Upper lobe of left lung (tissue), 6 donors: Measurements from ENCODE around the gene FBXL7. TPM values are rescaled to one million over a fixed set of nuclear protein-coding genes. Genes with fewer than 3 reads are reported as not detected.

Experiments
- ATAC-seq, 2 donors: fragments of 200-7000 bp; cut with Tn5 transposase; one replicate each; pipeline ENCODE4 v1.9.1; 2022; ENCODE audit warnings: mild to moderate bottlenecking in 2 of 2, moderate library complexity in 2 of 2; ENCODE audit not compliant: low FRiP score in 2 of 2
- DNase-seq, 2 donors: peaks; one replicate each; pipeline ENCODE4 v3.0.0-alpha.2; 2019 to 2020
- H3K27ac ChIP-seq, 4 donors: fragments of 200-600 bp; sonication (generic); one replicate each; pipeline ENCODE4 v1.5.1; 2016 to 2019
- H3K27me3 ChIP-seq, 4 donors: fragments of 200-600 bp; sonication (generic); one replicate each; pipeline ENCODE4 v1.5.1; 2017 to 2019
- H3K36me3 ChIP-seq, 4 donors: fragments of 200-600 bp; sonication (generic); one replicate each; pipeline ENCODE4 v1.5.1; 2016 to 2019
- H3K4me1 ChIP-seq, 4 donors: fragments of 200-600 bp; sonication (generic); one replicate each; pipeline ENCODE4 v1.5.1; 2018 to 2019
- H3K4me3 ChIP-seq, 4 donors: fragments of 200-600 bp; sonication (generic); one replicate each; pipeline ENCODE4 v1.5.1; 2017 to 2019; ENCODE audit warnings: mild to moderate bottlenecking in 2 of 4, moderate library complexity in 1 of 4
- H3K9me3 ChIP-seq, 4 donors: fragments of 200-600 bp; sonication (generic); one replicate each; pipeline ENCODE4 v1.5.1; 2018 to 2019
- CTCF ChIP-seq, 6 experiments: fragments of 450-650 bp in 4 of 6; fragments of 200-600 bp in 2 of 6; sonication (generic) in 2 of 6; IDR thresholded peaks; one replicate each; pipeline ENCODE4 v1.5.1; 2016 to 2019; ENCODE audit warnings: antibody characterized with exemption in 6 of 6
- EP300 ChIP-seq, 4 donors: sonication (generic); formaldehyde crosslinking; IDR thresholded peaks; one replicate each; pipeline ENCODE4 v1.5.1; 2017; ENCODE audit warnings: antibody characterized with exemption in 4 of 4, control low read depth in 2 of 4
- POLR2A ChIP-seq, 4 donors: fragments of 450-650 bp; IDR thresholded peaks; one replicate each; pipeline ENCODE4 v1.5.1; 2016 to 2017; ENCODE audit warnings: antibody characterized with exemption in 4 of 4, mild to moderate bottlenecking in 2 of 4
- POLR2AphosphoS5 ChIP-seq, 2 donors: sonication (generic); formaldehyde crosslinking; IDR thresholded peaks; one replicate each; pipeline ENCODE4 v1.5.1; 2017; ENCODE audit warnings: antibody characterized with exemption in 2 of 2
- WGBS, 2 donors: methylation state at CpG; one replicate each; pipeline ENCODE4 v1.1.5; 2017 to 2018; 5-methylcytosine and 5-hydroxymethylcytosine counted together
- total RNA-seq, 6 donors: library from RNA; depleted of rRNA in 4 of 6; stranded (reverse); fragments of >200 nt in 4 of 6; gene quantifications; one replicate each; pipeline versions ENCODE4 v1.1.0 to v1.2.1, GENCODE V29; 2016 to 2021
- donor health status: DM: no; HTN: no; CAD: no; lungs with moderate emphysema.
- donor health status: DM: no; HTN: yes; CAD: no; lungs with severe emphysema.

The FBXL7 gene
- total RNA-seq, 6 donors from 2014 or later: 4.9 to 13.6 (median 6.9) TPM

GRCh38 chr5:15521381-15522186 is 21.6 kb downstream of the FBXL7 start:
- Histone ChIP-seq H3K27ac (no peak overlapping the region), H3K27me3 (no peaks in the 10 kb centered on the region), H3K36me3 (no peaks in the 10 kb centered on the region), H3K9me3 (no peaks in the 10 kb centered on the region), H3K4me3 (no peak overlapping the region), H3K4me1 (peaks cover 0 to 11% (median 5%) of the 10 kb centered on the region in 4 donors)
- DNase-seq (no peak), ATAC-seq (no peak)
- 59 to 67% methylated on average over 8 of the region's 8 CpGs for WGBS, 2 donors
- TF ChIP-seq POLR2A (IDR thresholded peaks at IDR 0.05) (no peak), EP300 (IDR thresholded peaks at IDR 0.05) (no peak), POLR2AphosphoS5 (IDR thresholded peaks at IDR 0.05) (no peak), CTCF (IDR thresholded peaks at IDR 0.05) (no peak)

GRCh38 chr5:15522187-15522520 is 22.2 kb downstream of the FBXL7 start:
- H3K4me1 ChIP-seq: peaks cover 0 to 11% (median 7%) of the 10 kb centered on the region in 4 donors
- ATAC-seq (no peak), DNase-seq (no peak)
- no peak overlapping the region for H3K27ac ChIP-seq
- TF ChIP-seq CTCF (IDR thresholded peaks at IDR 0.05): no peak
- no peak for TF ChIP-seq EP300 (IDR thresholded peaks at IDR 0.05)
- TF ChIP-seq POLR2A (IDR thresholded peaks at IDR 0.05): no peak
- TF ChIP-seq POLR2AphosphoS5 (IDR thresholded peaks at IDR 0.05): no peak
- WGBS, 2 donors: 42 to 60% methylated on average over 3 of the region's 3 CpGs
- H3K36me3 ChIP-seq: no peaks in the 10 kb centered on the region
- H3K9me3 ChIP-seq: no peaks in the 10 kb centered on the region
- H3K27me3 ChIP-seq: no peaks in the 10 kb centered on the region
- H3K4me3 ChIP-seq: no peak overlapping the region

- Histone ChIP-seq H3K27ac (no peak overlapping the region), H3K27me3 (no peaks in the 10 kb centered on the region), H3K9me3 (no peaks in the 10 kb centered on the region), H3K36me3 (no peaks in the 10 kb centered on the region), H3K4me1 (peaks cover 0 to 11% (median 7%) of the 10 kb centered on the region in 4 donors), H3K4me3 (no peak overlapping the region)
- no peak for DNase-seq
- 75 to 82% methylated on average over 2 of the region's 2 CpGs for WGBS, 2 donors
- no peak for TF ChIP-seq CTCF (IDR thresholded peaks at IDR 0.05)
- no peak for ATAC-seq
Observed at GRCh38 chr5:15524712-15525111, 24.7 kb downstream of the FBXL7 start.

GRCh38 chr5:15525703-15526275 is 25.8 kb downstream of the FBXL7 start:
- Histone ChIP-seq H3K36me3 (no peaks in the 10 kb centered on the region), H3K4me3 (no peak overlapping the region), H3K4me1 (peaks cover 0 to 11% (median 7%) of the 10 kb centered on the region in 4 donors), H3K27ac (no peak overlapping the region), H3K27me3 (no peaks in the 10 kb centered on the region), H3K9me3 (no peaks in the 10 kb centered on the region)
- no peak for TF ChIP-seq POLR2A (IDR thresholded peaks at IDR 0.05)
- no peak for TF ChIP-seq EP300 (IDR thresholded peaks at IDR 0.05)
- TF ChIP-seq POLR2AphosphoS5 (IDR thresholded peaks at IDR 0.05): no peak
- TF ChIP-seq CTCF (IDR thresholded peaks at IDR 0.05): no peak
- no peak for DNase-seq
- WGBS, 2 donors: 60 to 72% methylated on average over 3 of the region's 3 CpGs
- no peak for ATAC-seq

GRCh38 chr5:15526413-15526812 is 26.4 kb downstream of the FBXL7 start:
- DNase-seq: no peak
- H3K9me3 ChIP-seq: no peaks in the 10 kb centered on the region
- H3K27ac ChIP-seq: no peak overlapping the region
- TF ChIP-seq POLR2AphosphoS5 (IDR thresholded peaks at IDR 0.05) (no peak), CTCF (IDR thresholded peaks at IDR 0.05) (no peak), EP300 (IDR thresholded peaks at IDR 0.05) (no peak), POLR2A (IDR thresholded peaks at IDR 0.05) (no peak)
- H3K4me1 ChIP-seq: peaks cover 0 to 11% (median 4%) of the 10 kb centered on the region in 4 donors
- no peak overlapping the region for H3K4me3 ChIP-seq
- no peaks in the 10 kb centered on the region for H3K36me3 ChIP-seq
- no peak for ATAC-seq
- WGBS, 2 donors: 84 to 91% methylated on average over 3 of the region's 3 CpGs
- H3K27me3 ChIP-seq: no peaks in the 10 kb centered on the region
